ENCODE measurements around the gene CHD9. TPM values are rescaled to one million over a fixed set of nuclear protein-coding genes. Genes with fewer than 3 reads are reported as not detected.

Gene CHD9
- total RNA-seq, 2 donors from 2014 or later: 56.3 to 62.6 TPM

DNA sequence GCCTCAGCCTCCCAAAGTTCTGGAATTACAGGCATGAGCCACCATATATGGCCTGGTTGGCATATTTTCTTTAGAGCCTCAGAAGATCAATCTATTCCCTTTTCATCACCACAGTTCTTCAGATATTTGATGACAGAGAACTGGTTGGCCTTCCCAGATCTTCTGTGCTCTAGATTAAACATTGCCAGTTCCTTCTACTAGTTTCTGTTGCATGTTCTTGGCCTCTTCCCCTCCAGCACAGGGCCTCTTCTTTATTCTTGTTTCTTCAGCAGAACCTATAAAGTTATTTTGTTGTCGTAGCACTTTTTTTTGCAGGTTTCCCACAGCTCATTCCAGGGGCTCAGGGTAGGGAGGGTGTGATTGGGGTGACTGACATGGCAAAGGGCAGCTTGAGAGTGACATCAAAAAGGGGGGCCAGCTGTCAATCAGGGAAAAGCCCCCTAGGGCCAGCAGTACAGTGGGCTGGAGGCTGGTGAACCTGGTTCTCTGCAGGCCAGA lies 9.3 kb downstream of the CHD9 start:
- Histone ChIP-seq H3K27ac (no peak overlapping the region), H3K27me3 (replicated peaks; ENCODE audit: insufficient read depth) (no peaks in the 10 kb centered on the region), H3K36me3 (no peaks in the 10 kb centered on the region), H3K4me1 (replicated peaks) (no peaks in the 10 kb centered on the region), H3K4me3 (no peak overlapping the region), H3K9me3 (no peaks in the 10 kb centered on the region)
- TF ChIP-seq, protein P1, sequence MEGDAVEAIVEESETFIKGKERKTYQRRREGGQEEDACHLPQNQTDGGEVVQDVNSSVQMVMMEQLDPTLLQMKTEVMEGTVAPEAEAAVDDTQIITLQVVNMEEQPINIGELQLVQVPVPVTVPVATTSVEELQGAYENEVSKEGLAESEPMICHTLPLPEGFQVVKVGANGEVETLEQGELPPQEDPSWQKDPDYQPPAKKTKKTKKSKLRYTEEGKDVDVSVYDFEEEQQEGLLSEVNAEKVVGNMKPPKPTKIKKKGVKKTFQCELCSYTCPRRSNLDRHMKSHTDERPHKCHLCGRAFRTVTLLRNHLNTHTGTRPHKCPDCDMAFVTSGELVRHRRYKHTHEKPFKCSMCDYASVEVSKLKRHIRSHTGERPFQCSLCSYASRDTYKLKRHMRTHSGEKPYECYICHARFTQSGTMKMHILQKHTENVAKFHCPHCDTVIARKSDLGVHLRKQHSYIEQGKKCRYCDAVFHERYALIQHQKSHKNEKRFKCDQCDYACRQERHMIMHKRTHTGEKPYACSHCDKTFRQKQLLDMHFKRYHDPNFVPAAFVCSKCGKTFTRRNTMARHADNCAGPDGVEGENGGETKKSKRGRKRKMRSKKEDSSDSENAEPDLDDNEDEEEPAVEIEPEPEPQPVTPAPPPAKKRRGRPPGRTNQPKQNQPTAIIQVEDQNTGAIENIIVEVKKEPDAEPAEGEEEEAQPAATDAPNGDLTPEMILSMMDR (IDR thresholded peaks at IDR 0.05): no peak
- no peak for TF ChIP-seq POLR2A (IDR thresholded peaks at IDR 0.05)
- no peak for TF ChIP-seq POLR2AphosphoS5 (IDR thresholded peaks at IDR 0.05)
- intact Hi-C loops (cut with DNase I): no loop called here
- 57% methylated on average over 1 of the region's 1 CpG for WGBS
- no peak for DNase-seq (ENCODE audit: low spot score)

DNA sequence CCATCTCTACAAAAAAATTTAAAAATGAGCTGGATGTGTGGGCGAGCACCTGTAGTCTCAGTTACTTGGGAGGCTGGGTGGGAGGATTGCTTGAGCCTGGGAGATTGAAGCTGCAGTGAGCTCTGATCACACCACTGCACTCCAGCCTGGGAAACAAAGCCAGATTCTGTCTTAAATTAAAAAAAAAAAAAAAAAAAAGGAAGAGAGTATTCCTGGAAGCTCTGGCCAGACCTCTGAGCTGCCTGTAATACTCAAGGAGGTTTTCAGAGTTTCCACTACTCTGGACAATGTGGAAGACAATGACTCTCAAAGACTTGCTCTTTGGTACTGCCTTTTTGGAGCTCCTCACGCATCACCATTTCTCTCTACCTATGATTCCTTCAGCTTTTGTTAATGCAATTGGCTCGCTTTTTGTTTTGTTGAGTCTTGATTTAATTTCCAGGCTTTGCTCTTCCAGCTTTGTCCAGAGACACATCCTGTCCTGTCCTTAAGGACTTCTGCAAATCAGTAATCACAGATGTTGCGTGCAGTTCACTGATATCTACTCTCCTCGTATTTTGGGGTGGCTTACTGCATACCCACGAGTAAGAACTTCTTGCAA lies 10.8 kb downstream of the CHD9 start:
- 66% methylated on average over 6 of the region's 6 CpGs for WGBS

DNA sequence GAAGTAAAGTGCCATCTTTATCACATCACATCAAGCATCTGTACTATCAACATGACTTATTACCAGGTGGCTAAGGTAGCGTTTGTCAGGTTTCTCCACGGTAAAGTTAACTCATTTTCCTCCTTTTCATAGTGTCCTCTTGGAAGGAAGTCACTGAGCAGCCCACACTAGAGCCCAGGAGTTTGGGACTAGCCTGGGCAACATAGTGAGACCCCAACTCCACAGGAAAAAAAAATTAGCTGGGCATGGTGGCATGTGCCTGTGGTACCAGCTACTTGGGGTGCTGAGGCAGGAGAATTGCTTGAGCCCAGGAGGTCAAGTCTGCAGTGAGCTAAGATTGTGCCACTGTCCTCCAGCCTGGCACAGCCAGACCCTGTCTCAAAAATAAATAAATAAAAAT lies 12.9 kb downstream of the CHD9 start:
- Histone ChIP-seq H3K4me3 (no peak overlapping the region), H3K27ac (no peak overlapping the region), H3K4me1 (replicated peaks) (no peaks in the 10 kb centered on the region), H3K36me3 (no peaks in the 10 kb centered on the region), H3K9me3 (no peaks in the 10 kb centered on the region), H3K27me3 (replicated peaks; ENCODE audit: insufficient read depth) (no peaks in the 10 kb centered on the region)
- intact Hi-C loops (cut with DNase I): no loop called here
- TF ChIP-seq, protein P1 (IDR thresholded peaks at IDR 0.05): no peak
- TF ChIP-seq POLR2AphosphoS5 (IDR thresholded peaks at IDR 0.05) (no peak), POLR2A (IDR thresholded peaks at IDR 0.05) (no peak)
- 86% methylated on average over 2 of the region's 2 CpGs for WGBS
- DNase-seq (ENCODE audit: low spot score): no peak

More for the DNA sequence above, 10.8 kb downstream of the CHD9 start:
- no peak overlapping the region for H3K4me3 ChIP-seq
- no peak for DNase-seq (ENCODE audit: low spot score)
- H3K4me1 ChIP-seq (replicated peaks): no peaks in the 10 kb centered on the region
- TF ChIP-seq, protein P1 (IDR thresholded peaks at IDR 0.05): no peak
- TF ChIP-seq POLR2A (IDR thresholded peaks at IDR 0.05) (no peak), POLR2AphosphoS5 (IDR thresholded peaks at IDR 0.05) (no peak)
- H3K27me3 ChIP-seq (replicated peaks; ENCODE audit: insufficient read depth): no peaks in the 10 kb centered on the region
- H3K27ac ChIP-seq: no peak overlapping the region
- H3K9me3 ChIP-seq: no peaks in the 10 kb centered on the region
- H3K36me3 ChIP-seq: no peaks in the 10 kb centered on the region
- intact Hi-C loops (cut with DNase I): no loop called here

DNA sequence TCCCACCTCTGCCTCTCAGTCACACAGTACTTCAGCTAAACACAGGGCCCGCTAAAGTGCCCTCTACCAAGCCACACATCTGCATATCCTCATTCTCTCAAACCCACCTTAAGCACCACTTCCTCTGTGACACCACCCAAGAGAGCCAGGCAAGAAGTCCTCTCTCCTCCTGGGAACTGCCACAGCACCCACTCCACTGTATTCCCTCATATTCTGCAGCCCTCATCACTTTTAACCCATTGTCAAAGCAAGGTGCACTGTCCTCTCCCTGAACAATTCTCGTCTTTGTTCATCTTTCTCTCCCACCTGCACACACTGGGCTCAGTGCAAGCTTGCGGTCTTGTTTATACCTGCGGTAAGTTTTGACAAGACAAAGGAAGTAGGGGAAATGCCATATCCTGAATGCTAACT lies 13.6 kb downstream of the CHD9 start:
- no peak overlapping the region for H3K27ac ChIP-seq
- H3K36me3 ChIP-seq: no peaks in the 10 kb centered on the region
- intact Hi-C loops (cut with DNase I): no loop called here
- no peak overlapping the region for H3K4me3 ChIP-seq
- no peaks in the 10 kb centered on the region for H3K4me1 ChIP-seq (replicated peaks)
- WGBS: 76% methylated on average over 4 of the region's 4 CpGs
- H3K9me3 ChIP-seq: no peaks in the 10 kb centered on the region
- H3K27me3 ChIP-seq (replicated peaks; ENCODE audit: insufficient read depth): no peaks in the 10 kb centered on the region
- TF ChIP-seq POLR2AphosphoS5 (IDR thresholded peaks at IDR 0.05) (no peak), POLR2A (IDR thresholded peaks at IDR 0.05) (no peak)
- TF ChIP-seq, protein P1 (IDR thresholded peaks at IDR 0.05): no peak
- DNase-seq (ENCODE audit: low spot score): no peak

DNA sequence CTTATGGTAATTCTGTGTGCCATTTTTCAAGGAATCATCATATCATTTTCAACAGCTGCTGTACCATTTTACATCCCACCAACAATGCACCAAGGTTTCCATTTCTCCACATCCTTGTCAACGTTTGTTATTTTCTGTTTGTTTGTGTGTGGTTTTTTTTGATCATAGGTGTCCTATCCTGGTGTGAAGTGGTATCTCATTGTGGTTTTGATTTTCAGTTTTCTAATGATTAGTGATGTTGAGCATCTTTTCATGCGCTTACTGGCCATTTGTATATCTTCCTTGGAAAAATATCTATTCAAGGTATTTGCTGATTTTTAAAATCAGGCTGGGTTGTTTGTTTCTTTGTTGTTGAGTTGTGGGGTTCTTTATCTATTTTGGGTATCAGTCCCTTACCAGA lies 15.0 kb downstream of the CHD9 start:
- Histone ChIP-seq H3K27me3 (replicated peaks; ENCODE audit: insufficient read depth) (no peaks in the 10 kb centered on the region), H3K36me3 (no peaks in the 10 kb centered on the region), H3K27ac (no peak overlapping the region), H3K9me3 (no peaks in the 10 kb centered on the region), H3K4me3 (no peak overlapping the region), H3K4me1 (replicated peaks) (no peaks in the 10 kb centered on the region)
- TF ChIP-seq POLR2A (IDR thresholded peaks at IDR 0.05) (no peak), POLR2AphosphoS5 (IDR thresholded peaks at IDR 0.05) (no peak)
- TF ChIP-seq, protein P1 (IDR thresholded peaks at IDR 0.05): no peak
- no peak for DNase-seq (ENCODE audit: low spot score)
- intact Hi-C loops (cut with DNase I): no loop called here
- 89% methylated on average over 2 of the region's 2 CpGs for WGBS

Measured in prostate gland (tissue), 2 donors.